GM19468 (cell line): Measurements from ENCODE around the gene ZNF638.
"Not testable (repeated sequence)": the region's sequence is repeated elsewhere in the genome, so short reads cannot be mapped to it uniquely, and the experiment has no call there.

Source experiments
- ATAC-seq: cut with Tn5 transposase; IDR thresholded peaks from one replicate; pipeline ENCODE4 v1.9.1; 2021; ENCODE audit warnings: mild to moderate bottlenecking, moderate library complexity, moderate number of reproducible peaks; ENCODE audit not compliant: unreplicated experiment; ENCODE audit errors: extremely low read depth

The ZNF638 gene

GRCh38 chr2:71330585-71331330 lies 824 bp upstream of the ZNF638 start:
- no peak for ATAC-seq

DNA sequence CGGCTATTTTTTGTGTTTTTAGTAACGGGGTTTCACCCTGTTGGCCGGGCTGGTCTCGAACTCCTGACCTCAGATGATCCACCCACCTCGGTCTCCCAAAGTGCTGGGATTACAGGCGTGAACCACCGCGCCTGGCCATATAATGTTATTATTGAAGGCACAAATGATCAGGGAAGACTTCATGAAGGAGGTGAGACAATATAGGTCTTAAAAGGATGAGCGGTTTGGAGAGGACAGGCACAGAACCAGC lies 326 bp upstream of the ZNF638 start:
- not testable (repeated sequence) for ATAC-seq

- no peak for ATAC-seq
Observed at GRCh38 chr2:71332435-71332796, 834 bp downstream of the ZNF638 start.

- no peak for ATAC-seq
Observed at GRCh38 chr2:71333619-71334018, 2.0 kb downstream of the ZNF638 start.

- no peak for ATAC-seq
Observed at GRCh38 chr2:71336384-71336783, 4.8 kb downstream of the ZNF638 start.

GRCh38 chr2:71336802-71337201 lies 5.2 kb downstream of the ZNF638 start:
- ATAC-seq: no peak

- ATAC-seq: no peak
Observed at GRCh38 chr2:71337776-71338175, 6.2 kb downstream of the ZNF638 start.

DNA sequence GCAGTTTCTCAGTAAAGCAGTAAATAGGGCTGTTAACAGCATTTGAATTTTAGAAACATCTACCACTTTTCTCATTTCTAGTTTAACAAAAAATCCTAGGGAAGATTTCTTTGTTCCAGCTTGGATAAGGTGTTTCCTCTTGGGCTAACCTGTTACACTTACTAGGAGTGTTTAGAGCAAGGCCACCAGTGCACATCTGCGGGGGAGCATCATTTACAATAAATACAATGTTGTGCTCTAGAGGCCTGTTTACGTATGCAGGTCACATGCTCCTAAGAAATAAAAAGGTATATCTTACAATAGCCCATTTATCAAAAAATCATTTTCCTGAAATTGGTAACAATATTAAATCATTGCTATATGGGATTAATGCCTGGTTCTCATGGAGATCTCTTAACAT lies 8.1 kb downstream of the ZNF638 start:
- ATAC-seq: no peak

DNA sequence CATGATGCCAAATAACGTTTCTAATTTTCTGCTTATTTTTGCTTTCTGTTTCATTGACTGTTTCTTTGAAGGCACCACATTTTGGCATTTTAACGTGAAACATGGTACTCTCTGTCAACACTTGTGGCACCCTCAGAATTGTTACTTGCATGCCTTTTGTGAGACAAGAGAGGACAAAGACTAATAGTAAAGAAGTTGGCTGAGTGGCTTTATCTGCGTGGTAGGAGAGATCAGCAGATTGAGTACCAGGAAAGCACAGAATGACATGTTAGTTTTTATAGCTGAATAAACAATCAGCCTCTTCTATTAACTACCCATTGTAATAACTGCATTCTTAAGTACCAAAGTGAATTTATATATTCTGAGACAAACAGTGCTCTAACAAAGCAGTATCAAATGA lies 8.6 kb downstream of the ZNF638 start:
- ATAC-seq: no peak

GRCh38 chr2:71341645-71342044 lies 10.1 kb downstream of the ZNF638 start:
- ATAC-seq: no peak

DNA sequence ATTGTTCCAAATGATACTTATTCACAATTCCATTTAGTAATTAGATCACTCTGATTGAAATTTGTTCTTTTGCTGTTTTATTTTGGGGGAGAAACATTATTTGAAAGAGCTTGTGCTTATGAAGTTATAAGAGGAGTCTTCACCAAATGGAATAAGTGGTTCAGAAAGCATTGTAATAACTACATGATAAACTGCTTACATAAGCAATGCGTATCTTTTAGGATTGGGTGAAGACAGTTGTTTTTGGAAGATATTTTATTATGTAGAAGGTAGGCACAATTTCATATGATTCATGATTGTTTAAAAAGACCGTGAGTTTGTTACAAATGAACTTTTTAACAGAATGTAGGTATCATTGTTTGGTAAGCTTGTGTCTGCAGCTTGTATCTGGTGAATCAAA lies 14.5 kb downstream of the ZNF638 start:
- no peak for ATAC-seq

DNA sequence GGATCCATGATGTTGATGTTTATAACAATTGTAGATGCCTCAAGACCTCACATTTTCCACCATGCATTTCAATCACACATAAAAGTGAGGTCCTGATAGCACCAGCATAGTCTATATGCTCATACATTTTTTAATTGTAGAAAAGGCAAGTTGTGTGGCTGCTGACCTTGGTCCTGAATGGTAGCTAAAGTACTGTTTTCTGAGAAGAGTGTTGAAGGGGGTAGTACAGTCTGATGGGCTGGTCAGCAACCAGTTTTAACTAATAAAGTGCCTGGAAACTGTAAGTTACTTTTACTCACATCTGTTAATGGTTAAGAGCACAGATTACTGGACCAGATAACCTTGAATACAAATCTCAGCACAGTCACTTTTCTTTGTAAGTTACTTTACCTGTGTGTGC lies 15.9 kb downstream of the ZNF638 start:
- no peak for ATAC-seq

DNA sequence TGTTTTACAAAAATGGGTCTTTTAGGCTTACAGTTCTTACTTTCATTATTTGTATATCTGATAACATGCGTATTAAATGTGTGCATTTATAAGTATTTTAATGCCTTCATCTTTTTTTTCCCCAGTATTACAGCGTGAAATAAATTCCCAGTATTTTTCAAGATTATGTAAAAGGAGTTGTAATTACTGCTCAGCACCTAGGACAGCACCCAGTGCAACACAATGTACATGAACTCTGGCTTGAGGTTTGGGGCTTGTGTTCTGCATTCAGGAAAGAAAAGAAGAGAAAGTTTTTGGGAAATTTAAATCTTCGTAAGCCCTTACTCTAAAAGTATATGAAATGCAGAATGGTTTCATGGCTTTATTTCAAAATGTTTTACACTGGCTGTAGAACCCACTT lies 16.7 kb downstream of the ZNF638 start:
- no peak for ATAC-seq

DNA sequence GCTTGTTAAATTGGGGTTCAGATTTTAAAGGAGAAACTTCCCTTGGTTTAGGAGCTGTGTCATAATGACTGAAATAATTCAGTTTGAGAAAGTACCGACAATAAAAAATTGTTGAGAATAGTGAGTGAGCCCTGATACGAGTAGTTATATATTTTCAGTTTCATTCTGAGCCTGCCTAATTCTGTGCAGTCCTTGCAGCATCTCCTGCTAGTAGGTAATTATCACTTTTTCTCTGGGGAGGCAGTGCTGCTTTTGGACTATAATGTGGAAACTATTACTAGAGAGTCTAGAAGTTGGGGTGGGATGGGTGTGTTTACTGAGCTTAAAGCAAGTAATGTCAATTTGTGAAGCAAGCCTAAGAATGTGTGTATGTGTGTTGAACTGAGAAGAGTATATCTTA lies 21.7 kb downstream of the ZNF638 start:
- no peak for ATAC-seq

- ATAC-seq: no peak
Observed at GRCh38 chr2:71358931-71359671, 27.5 kb downstream of the ZNF638 start.

GRCh38 chr2:71360434-71360975 lies 28.9 kb downstream of the ZNF638 start:
- no peak for ATAC-seq

GRCh38 chr2:71361631-71362030 lies 30.0 kb downstream of the ZNF638 start:
- ATAC-seq: no peak

GRCh38 chr2:71362447-71362846 lies 30.9 kb downstream of the ZNF638 start:
- ATAC-seq: no peak

DNA sequence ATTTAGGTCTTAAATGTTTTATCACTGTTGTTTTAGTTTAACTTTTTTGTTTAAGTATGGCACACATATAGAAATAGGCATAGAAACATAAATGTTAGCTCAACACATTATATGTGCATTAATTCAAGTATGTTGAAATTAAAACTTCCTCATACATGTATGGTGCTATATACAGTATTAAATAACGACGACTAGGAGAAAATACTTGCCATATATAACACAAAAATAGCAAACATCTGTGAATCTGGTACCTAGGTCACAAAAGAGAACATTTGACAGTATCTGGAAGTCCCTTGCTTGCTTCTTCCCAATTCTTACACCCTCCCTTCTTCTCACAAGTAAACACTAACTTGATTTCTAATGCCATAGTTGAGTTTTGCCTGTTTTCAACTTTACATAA lies 38.4 kb downstream of the ZNF638 start:
- no peak for ATAC-seq

DNA sequence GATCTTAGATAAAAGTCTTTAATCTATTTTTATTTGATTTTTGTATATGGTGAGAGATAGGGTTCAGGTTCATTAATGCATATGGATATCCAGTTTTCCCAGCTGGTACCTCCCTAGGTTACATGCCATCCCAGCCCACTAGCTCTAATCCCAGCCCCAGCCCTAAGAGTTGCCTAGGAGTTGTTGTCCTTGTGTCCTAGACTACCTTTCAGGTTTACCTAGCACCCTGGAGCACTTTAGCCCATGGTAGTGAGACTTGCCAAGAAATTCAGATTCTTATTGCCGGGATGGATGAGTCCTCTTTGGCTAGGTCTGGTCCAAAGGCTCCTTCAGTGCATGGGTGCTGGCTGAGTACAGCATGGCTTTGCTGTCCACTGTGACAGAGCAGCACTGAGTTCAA lies 40.5 kb downstream of the ZNF638 start:
- ATAC-seq: no peak

DNA sequence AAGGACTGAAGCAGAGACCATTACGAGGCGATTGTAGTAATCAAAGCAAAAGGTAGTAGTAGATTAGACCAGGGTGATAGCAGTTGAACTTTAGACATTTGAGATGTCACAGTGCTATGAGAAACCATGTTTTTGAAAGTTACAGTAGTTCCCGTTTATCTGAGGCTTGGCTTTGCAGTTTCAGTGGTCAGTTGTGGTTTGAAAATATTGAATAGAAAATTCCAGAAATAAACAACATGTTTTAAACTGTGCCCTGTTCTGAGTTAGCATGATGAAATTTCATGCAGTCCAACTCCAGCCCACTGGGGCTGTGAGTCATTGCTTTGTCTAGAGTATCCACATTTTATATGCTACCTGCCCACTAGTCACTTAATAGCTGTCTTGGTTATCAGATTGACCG lies 47.5 kb downstream of the ZNF638 start:
- no peak for ATAC-seq

DNA sequence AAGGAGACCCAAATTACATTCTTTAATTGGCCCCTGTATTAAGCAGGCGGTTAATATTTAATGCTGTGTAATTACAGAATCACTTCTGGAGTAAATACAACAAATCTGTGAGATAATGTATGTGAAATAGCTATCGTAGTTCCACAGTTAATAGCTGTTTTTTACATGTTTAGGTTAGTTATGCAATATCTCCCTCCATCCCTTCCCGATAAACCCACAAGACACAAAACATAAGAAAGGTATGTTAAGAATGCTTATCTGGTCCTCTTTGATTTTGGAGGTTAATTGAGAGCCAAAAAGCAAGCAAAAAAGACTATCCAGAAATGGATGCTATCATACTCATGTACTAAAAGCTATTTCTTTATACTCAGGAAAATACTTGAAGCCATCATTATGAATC lies 49.1 kb downstream of the ZNF638 start:
- no peak for ATAC-seq
